GM12875 (cell line): ENCODE results near the gene KIRREL1.

Experiments used
- H3K4me3 ChIP-seq: one replicate; pipeline ENCODE4 v1.5.1; 2011; ENCODE audit warnings: low read depth, low read length, control low read depth
- CTCF ChIP-seq: IDR thresholded peaks from 2 replicates; pipeline ENCODE4 v1.5.1; 2011; ENCODE audit warnings: low read depth, mild to moderate bottlenecking, control low read depth, inconsistent platforms, low read length, moderate library complexity, borderline replicate concordance; ENCODE audit not compliant: insufficient read depth

Gene KIRREL1

GRCh38 chr1:158007180-158007579 is 13.7 kb downstream of the KIRREL1 start:
- no peak for TF ChIP-seq CTCF

GRCh38 chr1:158007667-158008386 is 14.4 kb downstream of the KIRREL1 start:
- no peak overlapping the region for H3K4me3 ChIP-seq
- no peak for TF ChIP-seq CTCF

More at GRCh38 chr1:158007180-158007579, 13.7 kb downstream of the KIRREL1 start:
- H3K4me3 ChIP-seq, result no peak overlapping the region

- no peak overlapping the region for H3K4me3 ChIP-seq
- no peak for TF ChIP-seq CTCF
Measured at GRCh38 chr1:158008630-158009029, 15.2 kb downstream of the KIRREL1 start.

GRCh38 chr1:158011714-158012113 is 18.3 kb downstream of the KIRREL1 start:
- no peak for TF ChIP-seq CTCF
- no peak overlapping the region for H3K4me3 ChIP-seq

GRCh38 chr1:158013840-158014730 is 20.6 kb downstream of the KIRREL1 start:
- H3K4me3 ChIP-seq, result no peak overlapping the region
- no peak for TF ChIP-seq CTCF

- no peak for TF ChIP-seq CTCF
- no peak overlapping the region for H3K4me3 ChIP-seq
Measured at GRCh38 chr1:158014731-158015320, 21.4 kb downstream of the KIRREL1 start.
